B cell (primary cell): ENCODE results near the gene FOXI3. TPM values are rescaled to one million over a fixed set of nuclear protein-coding genes. Genes with fewer than 3 reads are reported as not detected.
"Not testable (repeated sequence)": the region's sequence is repeated elsewhere in the genome, so short reads cannot be mapped to it uniquely, and the experiment has no call there.

ENCODE experiments used
- ATAC-seq: fragments of 200-7000 bp; cut with Tn5 transposase; one replicate; pipeline ENCODE4 v1.10.0; 2021; ENCODE audit warnings: low read depth, mild to moderate bottlenecking, moderate number of reproducible peaks, moderate library complexity
- CTCF ChIA-PET: fragments of 350-600 bp; sonication (Branson Sonifier 250); formaldehyde crosslinking; loops from one replicate; lab custom pipeline; 2021; ENCODE audit warnings: antibody characterized with exemption, inconsistent platforms; lab: Charles Lee
- POLR2A ChIA-PET: fragments of 350-600 bp; sonication (Branson Sonifier 250); formaldehyde crosslinking; loops from one replicate; lab custom pipeline; 2021; ENCODE audit warnings: antibody characterized with exemption; lab: Charles Lee
- DNase-seq: peaks from one replicate; pipeline ENCODE4 v3.0.0; 2013
- H2AFZ ChIP-seq: 2 replicates; pipeline ENCODE4 v1.6.1; 2012; ENCODE audit warnings: mild to moderate bottlenecking, low read depth, low read length; ENCODE audit not compliant: insufficient read depth, poor library complexity, severe bottlenecking
- H3K27ac ChIP-seq, 2 donors: 1 replicate in 1 of 2; 2 replicates in 1 of 2; pipeline ENCODE4 v1.5.1; 2012 to 2013; ENCODE audit warnings: low read length in 2 of 2, mild to moderate bottlenecking in 2 of 2, moderate library complexity in 1 of 2
- H3K27me3 ChIP-seq, 4 experiments: fragments of 200-600 bp in 1 of 4; sonication (generic) in 1 of 4; replicated peaks in 1 of 4; 1 replicate in 2 of 4; 2 replicates in 2 of 4; pipeline versions ENCODE4 v1.6.1 to v1.7.0; 2013 to 2016; ENCODE audit warnings: low read length in 3 of 4, mild to moderate bottlenecking in 2 of 4, mixed read lengths in 1 of 4, moderate library complexity in 1 of 4; ENCODE audit not compliant: insufficient read depth in 4 of 4, control insufficient read depth in 3 of 4; ENCODE audit errors: control extremely low read depth in 1 of 4
- H3K36me3 ChIP-seq, 2 experiments: replicated peaks in 1 of 2; 1 replicate in 1 of 2; 2 replicates in 1 of 2; pipeline versions ENCODE4 v1.6.1 to v1.7.1; 2013; ENCODE audit warnings: low read length in 1 of 2; ENCODE audit not compliant: insufficient read depth in 2 of 2, control insufficient read depth in 1 of 2; ENCODE audit errors: control extremely low read depth in 1 of 2, extremely low read depth in 1 of 2
- H3K4me1 ChIP-seq, 2 donors: fragments of 200-600 bp in 1 of 2; sonication (generic) in 1 of 2; 1 replicate in 1 of 2; 2 replicates in 1 of 2; pipeline versions ENCODE4 v1.5.1 to v1.6.1; 2013 to 2017; ENCODE audit warnings: low read length in 2 of 2; ENCODE audit not compliant: control insufficient read depth in 2 of 2, insufficient read depth in 2 of 2
- H3K4me2 ChIP-seq: replicated peaks from 2 replicates; pipeline ENCODE3; 2012; ENCODE audit warnings: mild to moderate bottlenecking, low read depth, low read length; ENCODE audit not compliant: poor library complexity, severe bottlenecking
- H3K4me3 ChIP-seq, 5 experiments: fragments of 200-600 bp in 1 of 5; sonication (generic) in 1 of 5; 1 replicate in 3 of 5; 2 replicates in 2 of 5; pipeline versions ENCODE4 v1.5.1 to v1.7.0; 2011 to 2016; ENCODE audit warnings: low read length in 4 of 5, mild to moderate bottlenecking in 4 of 5, low read depth in 2 of 5, control low read depth in 1 of 5, moderate library complexity in 1 of 5; ENCODE audit not compliant: insufficient read depth in 1 of 5; ENCODE audit errors: control extremely low read depth in 1 of 5, extremely low read depth in 1 of 5
- H3K79me2 ChIP-seq: fragments of 200-600 bp; sonication (generic); one replicate; pipeline ENCODE4 v1.6.0; 2016; ENCODE audit warnings: low read length; ENCODE audit not compliant: control insufficient read depth, insufficient read depth
- H3K9ac ChIP-seq: fragments of 200-600 bp; sonication (generic); 2 replicates; pipeline ENCODE4 v1.6.1; 2017; ENCODE audit warnings: mild to moderate bottlenecking, low read length, moderate library complexity
- H3K9me3 ChIP-seq, 3 donors: one replicate each; pipeline versions ENCODE4 v1.6.1 to v1.7.1; 2013; ENCODE audit warnings: low read length in 2 of 3; ENCODE audit not compliant: control insufficient read depth in 2 of 3, insufficient read depth in 1 of 3; ENCODE audit errors: control extremely low read depth in 1 of 3
- H4K20me1 ChIP-seq: 2 replicates; pipeline ENCODE4 v1.6.0; 2012; ENCODE audit warnings: mild to moderate bottlenecking, low read length; ENCODE audit not compliant: insufficient read depth, control insufficient read depth, poor library complexity, severe bottlenecking
- H3K27ac Mint-ChIP-seq: one replicate; pipeline ENCODE4 v1.8.0; 2021; ENCODE audit warnings: mixed read lengths
- H3K27me3 Mint-ChIP-seq: one replicate; pipeline ENCODE4 v1.8.0; 2021; ENCODE audit warnings: mixed read lengths
- H3K4me1 Mint-ChIP-seq: one replicate; pipeline ENCODE4 v1.8.0; 2021; ENCODE audit warnings: mixed read lengths
- H3K4me3 Mint-ChIP-seq: one replicate; pipeline ENCODE4 v1.8.0; 2021; ENCODE audit warnings: mixed read lengths
- H3K9me3 Mint-ChIP-seq: one replicate; pipeline ENCODE4 v1.8.0; 2022; ENCODE audit warnings: mixed read lengths; ENCODE audit not compliant: insufficient read depth
- EZH2 ChIP-seq: IDR thresholded peaks from 2 replicates; pipeline ENCODE4 v1.6.1; 2012; ENCODE audit warnings: borderline replicate concordance, low read depth, mild to moderate bottlenecking, moderate library complexity, low read length; ENCODE audit not compliant: insufficient read depth, poor library complexity, severe bottlenecking
- WGBS: methylation state at CpG from one replicate; pipeline ENCODE4 v1.1.5; 2013; ENCODE audit warnings: missing lambda C conversion rate; ENCODE audit not compliant: insufficient coverage; 5-methylcytosine and 5-hydroxymethylcytosine counted together
- intact Hi-C: fragments of 100-400 bp; cut with micrococcal nuclease; formaldehyde crosslinking; loops from one replicate; pipeline ENCODE4 v1.10.0; 2022
- polyA plus RNA-seq: library from polyadenylated mRNA; depleted of rRNA; stranded (reverse); fragments of >200 nt; gene quantifications from 2 replicates; pipeline ENCODE4 v1.2.3, GENCODE V29; 2012
- total RNA-seq, 2 donors: library from RNA; stranded (reverse); fragments of 120-200 nt in 1 of 2; gene quantifications; 1 replicate in 1 of 2; 2 replicates in 1 of 2; pipeline versions ENCODE4 v1.2.3 to v1.2.4, GENCODE V29; 2013 to 2022
- TF ChIP-seq, protein P1 (sequence below): fragments of 200-600 bp; IDR thresholded peaks from one replicate; pipeline ENCODE4 v1.8.0; 2022; ENCODE audit warnings: antibody characterized with exemption, mild to moderate bottlenecking

FOXI3 gene
- total and polyA plus RNA-seq, 2 donors (not counting 1 experiment from before 2014, with no cell fraction given), result not detected

DNA sequence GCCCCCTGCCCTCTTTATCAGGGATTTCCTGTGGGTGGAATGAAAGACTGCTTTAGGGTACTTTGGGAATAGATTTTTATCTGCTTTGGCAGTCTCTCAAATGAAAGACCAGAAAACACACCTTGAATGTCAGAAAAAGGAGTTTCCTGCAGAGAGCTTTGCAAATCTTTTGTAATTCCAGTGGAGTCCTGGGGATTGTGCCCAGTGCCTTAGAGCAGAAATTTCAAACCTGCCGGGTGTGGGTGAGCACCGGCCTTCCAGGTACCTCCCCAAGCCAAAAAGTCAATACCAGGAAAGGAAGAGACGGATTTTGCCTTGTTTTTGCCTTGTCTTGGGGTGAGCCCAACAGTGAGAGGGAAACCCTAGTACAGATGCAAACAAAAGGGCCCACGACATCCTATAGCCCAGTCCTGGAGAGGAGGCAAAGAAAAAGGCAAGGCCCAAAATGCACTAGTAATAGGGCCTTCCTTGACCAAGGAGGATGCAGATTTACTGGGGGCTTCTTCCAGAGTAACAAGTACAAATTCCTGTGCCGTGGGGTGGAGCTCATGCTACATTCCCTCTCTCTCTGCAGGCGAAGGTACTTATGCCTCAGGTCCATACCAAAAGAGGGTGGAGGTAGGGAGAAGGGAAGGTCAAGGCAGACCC, 36.4 kb downstream of the FOXI3 start:
- H3K4me1 ChIP-seq, result no peaks in the 10 kb centered on the region
- CTCF ChIA-PET, result no interaction called here
- H3K9ac ChIP-seq, result no peak overlapping the region
- no peak overlapping the region for H3K4me2 ChIP-seq
- peaks cover 32% of the 10 kb centered on the region for H3K27me3 Mint-ChIP-seq
- peaks cover 0 to 8% (median 0%) of the 10 kb centered on the region in 4 experiments for H3K27me3 ChIP-seq
- intact Hi-C loops, result no loop called here
- POLR2A ChIA-PET, result no interaction called here
- TF ChIP-seq, protein P1, sequence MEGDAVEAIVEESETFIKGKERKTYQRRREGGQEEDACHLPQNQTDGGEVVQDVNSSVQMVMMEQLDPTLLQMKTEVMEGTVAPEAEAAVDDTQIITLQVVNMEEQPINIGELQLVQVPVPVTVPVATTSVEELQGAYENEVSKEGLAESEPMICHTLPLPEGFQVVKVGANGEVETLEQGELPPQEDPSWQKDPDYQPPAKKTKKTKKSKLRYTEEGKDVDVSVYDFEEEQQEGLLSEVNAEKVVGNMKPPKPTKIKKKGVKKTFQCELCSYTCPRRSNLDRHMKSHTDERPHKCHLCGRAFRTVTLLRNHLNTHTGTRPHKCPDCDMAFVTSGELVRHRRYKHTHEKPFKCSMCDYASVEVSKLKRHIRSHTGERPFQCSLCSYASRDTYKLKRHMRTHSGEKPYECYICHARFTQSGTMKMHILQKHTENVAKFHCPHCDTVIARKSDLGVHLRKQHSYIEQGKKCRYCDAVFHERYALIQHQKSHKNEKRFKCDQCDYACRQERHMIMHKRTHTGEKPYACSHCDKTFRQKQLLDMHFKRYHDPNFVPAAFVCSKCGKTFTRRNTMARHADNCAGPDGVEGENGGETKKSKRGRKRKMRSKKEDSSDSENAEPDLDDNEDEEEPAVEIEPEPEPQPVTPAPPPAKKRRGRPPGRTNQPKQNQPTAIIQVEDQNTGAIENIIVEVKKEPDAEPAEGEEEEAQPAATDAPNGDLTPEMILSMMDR, result no peak
- TF ChIP-seq EZH2, result no peak
- no peak overlapping the region for H3K4me3 Mint-ChIP-seq
- ATAC-seq (no peak), DNase-seq (no peak)
- H3K9me3 Mint-ChIP-seq, result no peaks in the 10 kb centered on the region
- no peak overlapping the region for H3K4me3 ChIP-seq
- H4K20me1 ChIP-seq, result no peaks in the 10 kb centered on the region
- H3K27ac Mint-ChIP-seq, result no peak overlapping the region
- no peaks in the 10 kb centered on the region for H3K36me3 ChIP-seq
- H3K79me2 ChIP-seq, result no peaks in the 10 kb centered on the region
- H3K4me1 Mint-ChIP-seq, result no peaks in the 10 kb centered on the region
- no peak overlapping the region for H2AFZ ChIP-seq
- H3K27ac ChIP-seq, result no peak overlapping the region
- no peaks in the 10 kb centered on the region for H3K9me3 ChIP-seq
- no CpG with 5 or more reads among the region's 6 CpGs for WGBS

DNA sequence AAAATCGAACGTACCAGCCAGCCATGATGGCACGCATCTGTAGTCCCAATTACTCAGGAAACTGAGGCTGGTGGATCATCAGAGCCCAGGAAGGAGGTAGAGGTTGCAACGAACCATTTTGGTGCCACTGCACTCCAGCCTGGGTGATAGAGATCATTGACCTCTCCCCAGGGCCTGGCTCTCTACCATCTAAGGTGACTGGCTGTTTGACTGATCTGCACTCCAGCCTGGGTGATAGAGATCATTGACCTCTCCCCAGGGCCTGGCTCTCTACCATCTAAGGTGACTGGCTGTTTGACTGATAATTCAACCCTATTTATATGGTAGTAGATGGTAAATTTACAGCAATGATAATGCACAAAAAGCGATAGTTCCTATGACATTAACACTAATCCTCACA, 43.6 kb downstream of the FOXI3 start:
- H3K9me3 Mint-ChIP-seq, H3K36me3 ChIP-seq, H3K27ac Mint-ChIP-seq, H4K20me1 ChIP-seq, H3K4me3 ChIP-seq, H3K27me3 Mint-ChIP-seq, H3K4me1 Mint-ChIP-seq, CTCF ChIA-PET, DNase-seq, H3K27ac ChIP-seq, H3K9me3 ChIP-seq, H2AFZ ChIP-seq, H3K4me3 Mint-ChIP-seq, H3K9ac ChIP-seq, intact Hi-C loops, H3K27me3 ChIP-seq, POLR2A ChIA-PET, H3K79me2 ChIP-seq, H3K4me2 ChIP-seq, H3K4me1 ChIP-seq, ATAC-seq: not testable (repeated sequence)
- WGBS, result 78% methylated on average over 4 of the region's 5 CpGs
